GM21526 (cell line): Measurements from ENCODE around the gene ZNF585A.
"Not testable (repeated sequence)": the region's sequence is repeated elsewhere in the genome, so short reads cannot be mapped to it uniquely, and the experiment has no call there.

Experiments
- ATAC-seq: cut with Tn5 transposase; IDR thresholded peaks from one replicate; pipeline ENCODE4 v1.9.1; 2021; ENCODE audit warnings: moderate library complexity; ENCODE audit not compliant: unreplicated experiment, low FRiP score

Gene ZNF585A

GRCh38 chr19:37172368-37173366 lies at the start of gene ZNF585A:
Gene ZNF585A (minus strand): TSS chr19:37172695. CDS start chr19:37169910, 2,785 bp downstream.
- ATAC-seq, result peak; percentile 94

GRCh38 chr19:37221136-37221535 lies 48.6 kb upstream of the ZNF585A start:
- ATAC-seq, result no peak

- ATAC-seq, result no peak
Observed at GRCh38 chr19:37220383-37220782, 47.9 kb upstream of the ZNF585A start.

GRCh38 chr19:37218592-37218935 lies 46.1 kb upstream of the ZNF585A start:
- ATAC-seq, result no peak

- ATAC-seq, result peak; percentile 82
Observed at GRCh38 chr19:37217775-37218591, 45.5 kb upstream of the ZNF585A start, which contains the start of gene ZNF383. Gene ZNF383 (plus strand): TSS chr19:37218214. CDS start chr19:37230454, 12,240 bp downstream.

- no peak for ATAC-seq
Observed at GRCh38 chr19:37217480-37217774, 44.9 kb upstream of the ZNF585A start.

GRCh38 chr19:37197768-37198167 lies 25.3 kb upstream of the ZNF585A start:
- no peak for ATAC-seq

- not testable (repeated sequence) for ATAC-seq
Observed at GRCh38 chr19:37197115-37197514, 24.6 kb upstream of the ZNF585A start.

- not testable (repeated sequence) for ATAC-seq
Observed at GRCh38 chr19:37195248-37195647, 22.8 kb upstream of the ZNF585A start.

GRCh38 chr19:37186071-37186470 lies 13.6 kb upstream of the ZNF585A start:
- not testable (repeated sequence) for ATAC-seq

- ATAC-seq, result no peak
Observed at GRCh38 chr19:37165635-37166034, 6.9 kb downstream of the ZNF585A start.

GRCh38 chr19:37160153-37160552 lies 12.3 kb downstream of the ZNF585A start:
- no peak for ATAC-seq

GRCh38 chr19:37148214-37148613 lies 24.3 kb downstream of the ZNF585A start:
- ATAC-seq, result no peak

- ATAC-seq, result no peak
Observed at GRCh38 chr19:37136111-37136510, 36.4 kb downstream of the ZNF585A start.

GRCh38 chr19:37128821-37129177 lies 43.7 kb downstream of the ZNF585A start:
- no peak for ATAC-seq

- no peak for ATAC-seq
Observed at GRCh38 chr19:37127999-37128820, 44.3 kb downstream of the ZNF585A start.

GRCh38 chr19:37122093-37122492 lies 50.4 kb downstream of the ZNF585A start:
- not testable (repeated sequence) for ATAC-seq

- ATAC-seq, result no peak
Observed at GRCh38 chr19:37114001-37114400, 58.5 kb downstream of the ZNF585A start.

- ATAC-seq, result not testable (repeated sequence)
Observed at GRCh38 chr19:37111753-37112152, 60.7 kb downstream of the ZNF585A start.

GRCh38 chr19:37104135-37104534 lies 68.4 kb downstream of the ZNF585A start:
- ATAC-seq, result not testable (repeated sequence)
